HK-2 (cell line): ENCODE results near the gene TRAK2.
A peak's percentile ranks its signal among the peaks of the same experiment; 100 is the strongest.
"Not testable (repeated sequence)": the region's sequence is repeated elsewhere in the genome, so short reads cannot be mapped to it uniquely, and the experiment has no call there.

Source experiments
- DNase-seq: peaks from one replicate; pipeline ENCODE4 v3.0.0-alpha.2; 2018; ENCODE audit not compliant: unreplicated experiment

The TRAK2 gene

GRCh38 chr2:201451292-201452057 lies at the start of gene TRAK2, which contains the start of gene STRADB:
TSS of gene TRAK2 (minus strand) at chr2:201451458. CDS start at chr2:201420507, 30,951 bp downstream.
TSS of gene STRADB (plus strand) at chr2:201451740. CDS start at chr2:201454841, 3,101 bp downstream.
- peak; percentile 94 for DNase-seq

GRCh38 chr2:201500534-201500933 lies 49.3 kb upstream of the TRAK2 start:
- no peak for DNase-seq

- DNase-seq, result no peak
Observed at GRCh38 chr2:201496785-201497184, 45.5 kb upstream of the TRAK2 start.

GRCh38 chr2:201490291-201490690 lies 39.0 kb upstream of the TRAK2 start:
- no peak for DNase-seq

- DNase-seq, result no peak
Observed at GRCh38 chr2:201484805-201485204, 33.5 kb upstream of the TRAK2 start.

GRCh38 chr2:201483758-201484157 lies 32.5 kb upstream of the TRAK2 start:
- not testable (repeated sequence) for DNase-seq

- no peak for DNase-seq
Observed at GRCh38 chr2:201483342-201483741, 32.1 kb upstream of the TRAK2 start.

GRCh38 chr2:201482543-201482942 lies 31.3 kb upstream of the TRAK2 start:
- DNase-seq, result no peak

GRCh38 chr2:201472411-201472810 lies 21.2 kb upstream of the TRAK2 start:
- no peak for DNase-seq

GRCh38 chr2:201471732-201472393 lies 20.6 kb upstream of the TRAK2 start:
- no peak for DNase-seq

GRCh38 chr2:201470821-201471731 lies 19.8 kb upstream of the TRAK2 start:
- DNase-seq, result no peak

- no peak for DNase-seq
Observed at GRCh38 chr2:201467666-201468065, 16.4 kb upstream of the TRAK2 start.

GRCh38 chr2:201466050-201466675 lies 14.9 kb upstream of the TRAK2 start:
- DNase-seq, result no peak

GRCh38 chr2:201465524-201465971 lies 14.3 kb upstream of the TRAK2 start:
- no peak for DNase-seq

GRCh38 chr2:201464547-201464946 lies 13.3 kb upstream of the TRAK2 start:
- no peak for DNase-seq

- DNase-seq, result no peak
Observed at GRCh38 chr2:201460532-201460931, 9.3 kb upstream of the TRAK2 start.

- no peak for DNase-seq
Observed at GRCh38 chr2:201458381-201458780, 7.1 kb upstream of the TRAK2 start.

GRCh38 chr2:201452922-201453643 lies 1.8 kb upstream of the TRAK2 start:
- no peak for DNase-seq

GRCh38 chr2:201452058-201452921 lies 1.0 kb upstream of the TRAK2 start:
- DNase-seq, result no peak

- no peak for DNase-seq
Observed at GRCh38 chr2:201450954-201451291, 335 bp downstream of the TRAK2 start.
